Right lobe of liver (tissue), 6 donors: ENCODE measurements around the gene LCMT1. TPM values are rescaled to one million over a fixed set of nuclear protein-coding genes. Genes with fewer than 3 reads are reported as not detected.
A peak's percentile ranks its signal among the peaks of the same experiment; 100 is the strongest.

Experiments used
- ATAC-seq, 4 donors: fragments of 200-7000 bp; cut with Tn5 transposase; one replicate each; pipeline ENCODE4 v1.9.1; 2020; ENCODE audit warnings: mild to moderate bottlenecking in 4 of 4, moderate library complexity in 4 of 4
- DNase-seq, 3 donors: peaks; one replicate each; pipeline ENCODE4 v3.0.0-alpha.2; 2020
- H3K27ac ChIP-seq, 3 donors: fragments of 200-600 bp; one replicate each; pipeline ENCODE4 v1.8.0; 2022
- H3K27me3 ChIP-seq, 2 donors: fragments of 200-600 bp; one replicate each; pipeline ENCODE4 v1.8.0; 2022
- H3K36me3 ChIP-seq, 4 donors: fragments of 200-600 bp; sonication (generic) in 1 of 4; one replicate each; pipeline versions ENCODE4 v1.5.1 to v1.8.0; 2017 to 2022; ENCODE audit warnings: control low read depth in 1 of 4
- H3K4me1 ChIP-seq, 4 donors: fragments of 200-600 bp; sonication (generic) in 1 of 4; one replicate each; pipeline versions ENCODE4 v1.5.1 to v1.8.0; 2017 to 2022; ENCODE audit warnings: control low read depth in 1 of 4
- H3K4me3 ChIP-seq, 3 donors: fragments of 200-600 bp; one replicate each; pipeline ENCODE4 v1.8.0; 2022
- H3K9me3 ChIP-seq, 4 donors: fragments of 200-600 bp; sonication (generic) in 1 of 4; one replicate each; pipeline versions ENCODE4 v1.5.1 to v1.8.0; 2017 to 2022; ENCODE audit warnings: control low read depth in 1 of 4
- POLR2A ChIP-seq: fragments of 450-650 bp; IDR thresholded peaks from one replicate; pipeline ENCODE4 v1.6.1; 2017; ENCODE audit warnings: antibody characterized with exemption, mild to moderate bottlenecking
- WGBS: methylation state at CpG from one replicate; pipeline ENCODE4 v1.1.6; 2018; ENCODE audit warnings: low coverage, low lambda C conversion rate; ENCODE audit not compliant: insufficient coverage; ENCODE audit errors: missing lambda C conversion rate; 5-methylcytosine and 5-hydroxymethylcytosine counted together
- intact Hi-C, 2 donors: fragments of 100-400 bp; cut with DNase I; formaldehyde crosslinking; loops; one replicate each; pipeline versions ENCODE4 v1.11.2 to v1.14.1; 2022
- small RNA-seq, 2 experiments: library from RNA; depleted of rRNA; stranded (forward); fragments of <200 nt; gene quantifications; one replicate each; pipeline ENCODE3, GENCODE V24; 2016
- total RNA-seq, 6 experiments: library from RNA; depleted of rRNA in 2 of 6; stranded (reverse); fragments of >200 nt in 2 of 6; fragmentation: NEBNext Ultra II Directional in 3 of 6; extraction: Animal tissue kit (Norgen Biotek cat#: 25700) in 3 of 6; gene quantifications; one replicate each; pipeline versions ENCODE4 v1.1.0 to v1.2.4, GENCODE V29; 2016 to 2023
- TF ChIP-seq, protein P1 (sequence below), 4 donors: fragments of 200-600 bp in 3 of 4; fragments of 450-650 bp in 1 of 4; IDR thresholded peaks; one replicate each; pipeline versions ENCODE4 v1.5.1 to v1.8.0; 2016 to 2022; ENCODE audit warnings: antibody characterized with exemption in 4 of 4, mild to moderate bottlenecking in 2 of 4
- donor health status: DM: no; HTN: yes; CAD: no.
- donor health status: DM: no; HTN: no; CAD: no.
- donor health status: DM: no; HTN: no; CAD: no.
- donor health status: DM: no; HTN: yes; CAD: no.
- donor health status: DM: no; HTN: yes; CAD: no.

Gene LCMT1
- total RNA-seq, 6 experiments from 2014 or later = 6.2 to 12.0 (median 8.9) TPM

GRCh38 chr16:25219070-25219737 is 107.7 kb downstream of the LCMT1 start:
- peak; percentile 62 to 83 (median 77) for DNase-seq
- ATAC-seq = peak; percentile 75 to 94 (median 88)

GRCh38 chr16:25222959-25223358 is 111.4 kb downstream of the LCMT1 start:
- WGBS = 71% methylated on average over 8 of the region's 8 CpGs
- intact Hi-C loops = loop anchor here in 1 of 2 donors (10.0 kb wide), 1 partner anchor 98 kb away; no protein-coding TSS in a partner anchor

More at GRCh38 chr16:25219070-25219737, 107.7 kb downstream of the LCMT1 start:
- 52% methylated on average over 3 of the region's 3 CpGs for WGBS
- no peaks in the 10 kb centered on the region for H3K9me3 ChIP-seq
- no peak overlapping the region for H3K27ac ChIP-seq
- no peaks in the 10 kb centered on the region for H3K27me3 ChIP-seq
- no peak overlapping the region for H3K4me3 ChIP-seq
- H3K36me3 ChIP-seq = no peaks in the 10 kb centered on the region
- H3K4me1 ChIP-seq = peaks cover 0 to 5% (median 0%) of the 10 kb centered on the region in 4 donors
- intact Hi-C loops = no loop called here
- TF ChIP-seq, protein P1, sequence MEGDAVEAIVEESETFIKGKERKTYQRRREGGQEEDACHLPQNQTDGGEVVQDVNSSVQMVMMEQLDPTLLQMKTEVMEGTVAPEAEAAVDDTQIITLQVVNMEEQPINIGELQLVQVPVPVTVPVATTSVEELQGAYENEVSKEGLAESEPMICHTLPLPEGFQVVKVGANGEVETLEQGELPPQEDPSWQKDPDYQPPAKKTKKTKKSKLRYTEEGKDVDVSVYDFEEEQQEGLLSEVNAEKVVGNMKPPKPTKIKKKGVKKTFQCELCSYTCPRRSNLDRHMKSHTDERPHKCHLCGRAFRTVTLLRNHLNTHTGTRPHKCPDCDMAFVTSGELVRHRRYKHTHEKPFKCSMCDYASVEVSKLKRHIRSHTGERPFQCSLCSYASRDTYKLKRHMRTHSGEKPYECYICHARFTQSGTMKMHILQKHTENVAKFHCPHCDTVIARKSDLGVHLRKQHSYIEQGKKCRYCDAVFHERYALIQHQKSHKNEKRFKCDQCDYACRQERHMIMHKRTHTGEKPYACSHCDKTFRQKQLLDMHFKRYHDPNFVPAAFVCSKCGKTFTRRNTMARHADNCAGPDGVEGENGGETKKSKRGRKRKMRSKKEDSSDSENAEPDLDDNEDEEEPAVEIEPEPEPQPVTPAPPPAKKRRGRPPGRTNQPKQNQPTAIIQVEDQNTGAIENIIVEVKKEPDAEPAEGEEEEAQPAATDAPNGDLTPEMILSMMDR (IDR thresholded peaks at IDR 0.05) = no peak

GRCh38 chr16:25223964-25224363 is 112.4 kb downstream of the LCMT1 start:
- H3K4me1 ChIP-seq = peaks cover 0 to 5% (median 0%) of the 10 kb centered on the region in 4 donors
- no peaks in the 10 kb centered on the region for H3K27me3 ChIP-seq
- H3K9me3 ChIP-seq = no peaks in the 10 kb centered on the region
- TF ChIP-seq POLR2A = no peak
- TF ChIP-seq, protein P1 (IDR thresholded peaks at IDR 0.05) = no peak
- DNase-seq (no peak), ATAC-seq (no peak)
- WGBS = 81% methylated on average over 5 of the region's 6 CpGs
- no peak overlapping the region for H3K4me3 ChIP-seq
- intact Hi-C loops = loop anchor here in 1 of 2 donors (10.0 kb wide), 1 partner anchor 99 kb away; no protein-coding TSS in a partner anchor
- no peak overlapping the region for H3K27ac ChIP-seq
- no peaks in the 10 kb centered on the region for H3K36me3 ChIP-seq

More at GRCh38 chr16:25222959-25223358, 111.4 kb downstream of the LCMT1 start:
- peaks cover 0 to 5% (median 0%) of the 10 kb centered on the region in 4 donors for H3K4me1 ChIP-seq
- H3K27me3 ChIP-seq = no peaks in the 10 kb centered on the region
- ATAC-seq (no peak), DNase-seq (no peak)
- H3K4me3 ChIP-seq = no peak overlapping the region
- H3K9me3 ChIP-seq = no peaks in the 10 kb centered on the region
- TF ChIP-seq POLR2A = no peak
- TF ChIP-seq, protein P1 (IDR thresholded peaks at IDR 0.05) = no peak
- H3K36me3 ChIP-seq = no peaks in the 10 kb centered on the region
- no peak overlapping the region for H3K27ac ChIP-seq

DNA sequence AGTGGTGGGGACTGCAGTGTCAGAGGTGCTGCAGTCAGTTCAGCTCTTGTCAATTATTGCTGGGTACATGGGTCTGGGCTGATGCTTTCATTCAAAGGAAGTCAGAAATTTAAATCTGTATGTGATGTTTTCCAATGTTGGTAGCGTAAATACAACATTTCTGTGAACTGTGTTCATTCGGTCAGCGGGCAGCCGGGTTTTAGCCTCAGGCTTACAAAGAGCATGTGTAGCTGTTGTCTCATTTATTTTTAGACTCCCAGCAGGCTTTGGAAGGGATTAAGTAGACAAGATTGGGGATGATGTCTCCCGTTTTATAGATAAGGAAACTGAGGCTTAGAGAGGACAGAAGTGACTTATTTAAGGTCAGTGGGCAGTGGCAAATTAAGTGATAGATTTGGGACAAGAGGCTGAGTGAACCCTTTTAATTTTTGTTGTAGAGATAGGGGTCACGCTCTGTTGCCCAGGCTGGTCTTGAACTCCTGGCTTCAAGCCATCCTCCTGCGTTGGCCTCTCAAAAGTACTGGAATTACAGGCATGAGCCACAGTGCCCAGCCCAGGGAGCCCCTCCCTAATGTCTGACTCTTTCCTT is 113.3 kb downstream of the LCMT1 start:
- no peak for TF ChIP-seq POLR2A
- TF ChIP-seq, protein P1 (IDR thresholded peaks at IDR 0.05) = no peak
- H3K4me3 ChIP-seq = no peak overlapping the region
- no peaks in the 10 kb centered on the region for H3K27me3 ChIP-seq
- intact Hi-C loops = loop anchor here in 1 of 2 donors (10.0 kb wide), 1 partner anchor 100 kb away; no protein-coding TSS in a partner anchor
- 70% methylated on average over 6 of the region's 7 CpGs for WGBS
- H3K36me3 ChIP-seq = no peaks in the 10 kb centered on the region
- no peaks in the 10 kb centered on the region for H3K9me3 ChIP-seq
- H3K27ac ChIP-seq = no peak overlapping the region
- DNase-seq (no peak), ATAC-seq (no peak)
- no peaks in the 10 kb centered on the region for H3K4me1 ChIP-seq

Small RNA genes lying within 50 kb of the gene (small RNA-seq; reads per million reads assigned to genes)
- 0 reads per million in 2 experiments for gene RN7SL557P

Other genes starting within 250 kb of the LCMT1 start
- gene ARHGAP17, start 96.4 kb upstream of the LCMT1 start, total RNA-seq = 10 to 100 TPM; 20.9 to 33.9 (median 26.3) TPM
- under 1 TPM in 2 of 6 experiments, not detected in 4; 0.25 to 0.95 TPM for gene AQP8, start 105.2 kb downstream of the LCMT1 start, total RNA-seq
- 1 to 10 TPM; 2.2 to 2.7 (median 2.2) TPM for gene ZKSCAN2, start 146.1 kb downstream of the LCMT1 start, total RNA-seq